H1 (cell line): ENCODE results near the gene PAF1. TPM values are rescaled to one million over a fixed set of nuclear protein-coding genes. Genes with fewer than 3 reads are reported as not detected.

Experiments
- CTCF ChIA-PET: fragments of 300-600 bp; sonication (Branson Sonifier 250); formaldehyde crosslinking; loops from one replicate; lab custom pipeline; 2021; ENCODE audit not compliant: partially characterized antibody; lab: Charles Lee
- POLR2A ChIA-PET: fragments of 300-600 bp; sonication (Branson Sonifier 250); formaldehyde crosslinking; loops from one replicate; lab custom pipeline; 2021; ENCODE audit warnings: inconsistent platforms; ENCODE audit not compliant: partially characterized antibody; lab: Charles Lee
- DNase-seq, 2 experiments: peaks; one replicate each; pipeline versions ENCODE4 v3.0.0 to v3.0.0-alpha.2; 2010 to 2022; ENCODE audit warnings: low spot score in 2 of 2, low read depth in 1 of 2, mixed read lengths in 1 of 2
- FAIRE-seq: peaks from 2 replicates; lab custom pipeline; 2011; peaks lifted over from hg19 to GRCh38; lab: Jason Lieb, UNC
- H2AFZ ChIP-seq: 2 replicates; pipeline ENCODE4 v1.8.1; 2012; ENCODE audit warnings: low read length, inconsistent platforms
- H2AK5ac ChIP-seq: 2 replicates; pipeline ENCODE4 v1.6.1; 2013; ENCODE audit warnings: low read depth, low read length
- H2BK120ac ChIP-seq: replicated peaks from 2 replicates; pipeline ENCODE3; 2013; ENCODE audit warnings: low read depth, low read length, inconsistent platforms
- H2BK12ac ChIP-seq: 2 replicates; pipeline ENCODE4 v1.6.1; 2013; ENCODE audit warnings: low read depth, low read length
- H2BK15ac ChIP-seq: 2 replicates; pipeline ENCODE4 v1.6.1; 2013; ENCODE audit warnings: low read length
- H2BK20ac ChIP-seq: 2 replicates; pipeline ENCODE4 v1.6.1; 2013; ENCODE audit warnings: low read length
- H2BK5ac ChIP-seq: 2 replicates; pipeline ENCODE4 v1.6.1; 2013; ENCODE audit warnings: low read depth, low read length
- H3K14ac ChIP-seq: 2 replicates; pipeline ENCODE4 v1.6.1; 2013; ENCODE audit warnings: inconsistent platforms; ENCODE audit not compliant: insufficient read length
- H3K18ac ChIP-seq: 2 replicates; pipeline ENCODE4 v1.6.1; 2013; ENCODE audit warnings: low read length; ENCODE audit errors: extremely low read depth
- H3K23ac ChIP-seq: 2 replicates; pipeline ENCODE4 v1.6.1; 2013; ENCODE audit warnings: inconsistent platforms; ENCODE audit not compliant: insufficient read length
- H3K23me2 ChIP-seq: 2 replicates; pipeline ENCODE4 v1.6.1; 2013; ENCODE audit warnings: low read depth, low read length
- H3K27ac ChIP-seq: 2 replicates; pipeline ENCODE4 v1.6.1; 2011; ENCODE audit warnings: low read depth, low read length, inconsistent platforms
- H3K27me3 ChIP-seq, 4 experiments: replicated peaks in 1 of 4; 1 replicate in 1 of 4; 2 replicates in 3 of 4; pipeline versions ENCODE4 v1.6.1 to v1.8.1; 2011 to 2013; ENCODE audit warnings: low read length in 3 of 4, mild to moderate bottlenecking in 3 of 4, inconsistent platforms in 2 of 4, mixed read lengths in 2 of 4, moderate library complexity in 1 of 4; ENCODE audit not compliant: control insufficient read depth in 3 of 4, insufficient read depth in 3 of 4; ENCODE audit errors: extremely low read depth in 1 of 4
- H3K36me3 ChIP-seq, 4 experiments: 2 replicates each; pipeline versions ENCODE4 v1.6.1 to v1.8.1; 2011 to 2013; ENCODE audit warnings: mild to moderate bottlenecking in 4 of 4, low read length in 3 of 4, moderate library complexity in 2 of 4, control low read depth in 1 of 4, inconsistent platforms in 1 of 4; ENCODE audit not compliant: insufficient read depth in 4 of 4, control insufficient read depth in 2 of 4
- H3K4ac ChIP-seq: replicated peaks from 2 replicates; pipeline ENCODE3; 2013; ENCODE audit warnings: low read length, low read depth, mixed read lengths, inconsistent platforms; ENCODE audit not compliant: insufficient read length
- H3K4me1 ChIP-seq, 4 experiments: replicated peaks in 1 of 4; 1 replicate in 1 of 4; 2 replicates in 3 of 4; pipeline versions ENCODE4 v1.6.1 to v1.8.1; 2011 to 2013; ENCODE audit warnings: low read length in 3 of 4, inconsistent platforms in 2 of 4, mixed read lengths in 1 of 4; ENCODE audit not compliant: insufficient read depth in 4 of 4, control insufficient read depth in 3 of 4
- H3K4me2 ChIP-seq, 2 experiments: 2 replicates each; pipeline versions ENCODE4 v1.6.1 to v1.8.1; 2011 to 2013; ENCODE audit warnings: low read depth in 2 of 2, low read length in 2 of 2, control low read depth in 1 of 2, inconsistent platforms in 1 of 2, mild to moderate bottlenecking in 1 of 2; ENCODE audit not compliant: insufficient read depth in 1 of 2
- H3K4me3 ChIP-seq, 4 experiments: fragments of 200-600, 300-600 bp in 1 of 4; sonication (generic), shearing (Covaris generic), sonication (Bioruptor Twin) in 1 of 4; 2 replicates each; pipeline versions ENCODE4 v1.5.1 to v1.8.1; 2011 to 2016; ENCODE audit warnings: low read length in 4 of 4, low read depth in 3 of 4, control low read depth in 2 of 4, inconsistent platforms in 2 of 4, mild to moderate bottlenecking in 2 of 4, mixed read lengths in 1 of 4, moderate library complexity in 1 of 4; ENCODE audit not compliant: insufficient read depth in 2 of 4; ENCODE audit errors: extremely low read depth in 1 of 4
- H3K56ac ChIP-seq: replicated peaks from 2 replicates; pipeline ENCODE3; 2013; ENCODE audit warnings: low read depth, mild to moderate bottlenecking, mixed read lengths, low read length, inconsistent platforms; ENCODE audit not compliant: insufficient read length
- H3K79me1 ChIP-seq: 2 replicates; pipeline ENCODE4 v1.6.1; 2013; ENCODE audit warnings: low read depth, low read length, control low read depth
- H3K79me2 ChIP-seq, 2 experiments: 2 replicates each; pipeline versions ENCODE4 v1.6.1 to v1.8.1; 2012 to 2013; ENCODE audit warnings: low read length in 2 of 2, mild to moderate bottlenecking in 2 of 2, inconsistent platforms in 1 of 2; ENCODE audit not compliant: insufficient read depth in 2 of 2, control insufficient read depth in 1 of 2
- H3K9ac ChIP-seq, 4 experiments: replicated peaks in 1 of 4; 1 replicate in 1 of 4; 2 replicates in 3 of 4; pipeline versions ENCODE4 v1.6.1 to v1.8.1; 2011 to 2013; ENCODE audit warnings: low read depth in 3 of 4, low read length in 3 of 4, control low read depth in 2 of 4, mild to moderate bottlenecking in 2 of 4, moderate library complexity in 2 of 4, inconsistent platforms in 1 of 4; ENCODE audit errors: extremely low read depth in 1 of 4
- H3K9me3 ChIP-seq, 2 experiments: 2 replicates each; pipeline versions ENCODE4 v1.6.1 to v1.8.1; 2012 to 2013; ENCODE audit warnings: mild to moderate bottlenecking in 2 of 2, moderate library complexity in 2 of 2, control low read depth in 1 of 2, inconsistent platforms in 1 of 2, low read depth in 1 of 2, low read length in 1 of 2, mixed read lengths in 1 of 2; ENCODE audit not compliant: insufficient read depth in 2 of 2
- H4K20me1 ChIP-seq, 2 experiments: replicated peaks in 1 of 2; 2 replicates each; pipeline versions ENCODE3 to v1.8.1; 2011 to 2013; ENCODE audit warnings: inconsistent platforms in 2 of 2, low read length in 2 of 2, mild to moderate bottlenecking in 1 of 2; ENCODE audit not compliant: insufficient read depth in 2 of 2, control insufficient read depth in 1 of 2
- H4K5ac ChIP-seq: 2 replicates; pipeline ENCODE4 v1.6.1; 2013; ENCODE audit warnings: low read length, low read depth, mixed read lengths, inconsistent platforms; ENCODE audit not compliant: insufficient read length
- H4K8ac ChIP-seq: 2 replicates; pipeline ENCODE4 v1.8.0; 2013; ENCODE audit warnings: mild to moderate bottlenecking, moderate library complexity, low read length, inconsistent platforms; ENCODE audit not compliant: insufficient read depth; ENCODE audit errors: extremely low read depth
- H4K91ac ChIP-seq: replicated peaks from 2 replicates; pipeline ENCODE3; 2013; ENCODE audit warnings: low read length, mixed read lengths, inconsistent platforms; ENCODE audit not compliant: insufficient read length
- ATF2 ChIP-seq: IDR thresholded peaks from 2 replicates; pipeline ENCODE4 v1.6.1; 2012; ENCODE audit warnings: low read length, inconsistent platforms
- ATF3 ChIP-seq: IDR thresholded peaks from 2 replicates; pipeline ENCODE4 v1.6.1; 2011; ENCODE audit warnings: low read depth, mild to moderate bottlenecking, low read length; ENCODE audit not compliant: insufficient read depth
- CEBPB ChIP-seq: IDR thresholded peaks from 2 replicates; pipeline ENCODE4 v1.6.1; 2012; ENCODE audit warnings: low read depth, low read length
- CTBP2 ChIP-seq: IDR thresholded peaks from 2 replicates; pipeline ENCODE4 v1.7.0; 2011; ENCODE audit warnings: borderline replicate concordance, mild to moderate bottlenecking, moderate library complexity, mixed read lengths, low read length; ENCODE audit not compliant: insufficient read depth, insufficient read length
- EP300 ChIP-seq, 2 experiments: IDR thresholded peaks; 1 replicate in 1 of 2; 2 replicates in 1 of 2; pipeline ENCODE4 v1.6.1; 2011 to 2012; ENCODE audit warnings: low read depth in 2 of 2, low read length in 2 of 2, mild to moderate bottlenecking in 2 of 2, borderline replicate concordance in 1 of 2, inconsistent platforms in 1 of 2, moderate library complexity in 1 of 2
- NRF1 ChIP-seq: IDR thresholded peaks from 2 replicates; pipeline ENCODE4 v1.6.1; 2011; ENCODE audit warnings: mild to moderate bottlenecking, low read depth, low read length, improper control_type of control experiment
- TCF12 ChIP-seq: IDR thresholded peaks from 2 replicates; pipeline ENCODE4 v1.6.1; 2011; ENCODE audit warnings: low read depth, mild to moderate bottlenecking, low read length
- TEAD4 ChIP-seq: IDR thresholded peaks from 2 replicates; pipeline ENCODE4 v1.6.1; 2012; ENCODE audit warnings: low read depth, low read length, inconsistent platforms, mixed read lengths
- WGBS, 2 experiments: shearing (Covaris generic) in 1 of 2; methylation state at CpG; one replicate each; pipeline versions ENCODE4 v1.1.6 to v1.1.7; 2013 to 2015; ENCODE audit warnings: low lambda C conversion rate in 2 of 2, mixed read lengths in 2 of 2, inconsistent platforms in 1 of 2, low coverage in 1 of 2, missing lambda C conversion rate in 1 of 2; ENCODE audit not compliant: insufficient replicate concordance in 2 of 2, insufficient coverage in 1 of 2, insufficient read length in 1 of 2; ENCODE audit errors: extremely low coverage in 1 of 2, missing lambda C conversion rate in 1 of 2; 5-methylcytosine and 5-hydroxymethylcytosine counted together
- polyA plus RNA-seq, 7 experiments: library from polyadenylated mRNA; depleted of rRNA in 3 of 7; stranded (reverse) in 5 of 7; unstranded in 2 of 7; fragments of >200 nt in 5 of 7; fragments of 200-250 nt in 2 of 7; gene quantifications; 1 replicate in 5 of 7; 2 replicates in 1 of 7; 4 replicates in 1 of 7; pipeline versions ENCODE4 v1.2.1 to v1.2.3, GENCODE V29; 2011 to 2013; ENCODE audit warnings: missing spikeins in 2 of 7, mixed read lengths in 2 of 7
- total RNA-seq: library from RNA; stranded (reverse); fragmentation: NEBNext Ultra II Directional; extraction: Animal tissue kit (Norgen Biotek cat#: 25700); gene quantifications from 2 replicates; pipeline ENCODE4 v1.2.1, GENCODE V29; 2021

The PAF1 gene
- total and polyA plus RNA-seq, 2 of the 8 experiments (the other 6 are each of a cell fraction or from before 2014, with no cell fraction given), result 31.4 to 58.6 TPM

GRCh38 chr19:39385629-39386411, 5.1 kb downstream of the PAF1 start:
- H2BK15ac ChIP-seq, result no peak overlapping the region
- FAIRE-seq (no peak), DNase-seq (no peak)
- H2BK12ac ChIP-seq, result no peak overlapping the region
- peaks cover 0 to 9% of the 10 kb centered on the region in 2 experiments for H4K20me1 ChIP-seq
- H2BK5ac ChIP-seq, result no peak overlapping the region; the same call in 1 of the 2 replicates
- no peak overlapping the region for H2BK20ac ChIP-seq
- peaks cover 0 to 5% of the 10 kb centered on the region in 2 experiments; a peak in 1 of 4 replicates for H3K79me2 ChIP-seq
- peaks cover 5% of the 10 kb centered on the region for H3K79me1 ChIP-seq
- no peak overlapping the region for H3K56ac ChIP-seq
- no peak overlapping the region for H4K5ac ChIP-seq
- no peak overlapping the region for H3K14ac ChIP-seq
- no peak overlapping the region for H3K9ac ChIP-seq
- H3K27me3 ChIP-seq, result no peaks in the 10 kb centered on the region
- H4K91ac ChIP-seq, result no peak overlapping the region
- no peak overlapping the region for H3K4me3 ChIP-seq
- no peak overlapping the region for H3K18ac ChIP-seq
- H3K27ac ChIP-seq, result no peak overlapping the region
- no peak overlapping the region for H2AFZ ChIP-seq
- 92% methylated on average over 19 of the region's 20 CpGs; no CpG with 5 or more reads in 1 of the 2 experiments for WGBS, 2 experiments
- no peak overlapping the region for H3K4ac ChIP-seq
- H4K8ac ChIP-seq, result no peak overlapping the region
- no peak overlapping the region for H3K4me2 ChIP-seq
- peaks cover 15 to 66% (median 35%) of the 10 kb centered on the region in 4 experiments; a peak in 7 of 8 replicates for H3K36me3 ChIP-seq
- POLR2A ChIA-PET, result interaction anchor here (0.7 to 3.9 kb wide), 13 partner anchors 10 to 75 kb away, joined by 3 to 12 read pairs (median 4); no protein-coding TSS in a partner anchor
- CTCF ChIA-PET, result interaction anchor here (0.7 to 1.2 kb wide), 2 partner anchors 9 to 15 kb away, joined by 3 read pairs; no protein-coding TSS in a partner anchor
- peaks cover 0 to 10% (median 4%) of the 10 kb centered on the region in 4 experiments; a peak in 4 of 7 replicates for H3K4me1 ChIP-seq
- H3K23ac ChIP-seq, result no peak overlapping the region
- peaks cover 2% of the 10 kb centered on the region; the same call in 1 of the 2 replicates for H3K23me2 ChIP-seq
- no peak overlapping the region for H2BK120ac ChIP-seq
- no peaks in the 10 kb centered on the region for H3K9me3 ChIP-seq
- no peak overlapping the region for H2AK5ac ChIP-seq
- TF ChIP-seq ATF3 (no peak), NRF1 (no peak), CTBP2 (no peak), TCF12 (no peak), TEAD4 (no peak), ATF2 (no peak), CEBPB (no peak), EP300 (IDR thresholded peaks at IDR 0.05; ENCODE audit: borderline replicate concordance in 1 of 2, low read depth in 2 of 2, low read length in 2 of 2) (no peak)
